Liver (tissue), 3 donors: ENCODE data around the gene JAK1.

Experiments used
- CTCF ChIP-seq: fragments of 150-350 bp; IDR thresholded peaks from 2 replicates; pipeline ENCODE4 v1.5.1; 2017; ENCODE audit warnings: improper control_type of control experiment, low read depth, low read length; ENCODE audit not compliant: missing input control
- EGR1 ChIP-seq, 2 donors: IDR thresholded peaks; 2 replicates each; pipeline ENCODE4 v1.6.1; 2016 to 2018; ENCODE audit warnings: antibody characterized with exemption in 2 of 2, low read depth in 2 of 2
- HNF4A ChIP-seq, 2 donors: conservative IDR thresholded peaks; 2 replicates each; pipeline ENCODE4 v1.6.1; 2016; ENCODE audit warnings: antibody characterized with exemption in 2 of 2, mild to moderate bottlenecking in 2 of 2
- RAD21 ChIP-seq, 2 donors: IDR thresholded peaks; 2 replicates each; pipeline ENCODE4 v1.6.1; 2016; ENCODE audit warnings: antibody characterized with exemption in 2 of 2, mild to moderate bottlenecking in 2 of 2
- REST ChIP-seq: IDR thresholded peaks from 2 replicates; pipeline ENCODE4 v1.6.1; 2016; ENCODE audit warnings: antibody characterized with exemption, mild to moderate bottlenecking
- RXRA ChIP-seq, 2 donors: IDR thresholded peaks; 2 replicates each; pipeline ENCODE4 v1.6.1; 2017 to 2018; ENCODE audit warnings: antibody characterized with exemption in 2 of 2, mild to moderate bottlenecking in 1 of 2
- TAF1 ChIP-seq: conservative IDR thresholded peaks from 2 replicates; pipeline ENCODE4 v1.6.1; 2016; ENCODE audit warnings: antibody characterized with exemption, mild to moderate bottlenecking
- YY1 ChIP-seq: IDR thresholded peaks from 2 replicates; pipeline ENCODE4 v1.6.1; 2016; ENCODE audit warnings: antibody characterized with exemption, mild to moderate bottlenecking
- TF ChIP-seq, protein P1 (sequence below): IDR thresholded peaks from 2 replicates; pipeline ENCODE4 v1.6.1; 2016; ENCODE audit warnings: antibody characterized with exemption
- donor health status: healthy.
- donor health status: healthy.

- no peak for TF ChIP-seq YY1
- TF ChIP-seq EGR1 (IDR thresholded peaks at IDR 0.05; ENCODE audit: low read depth in 2 of 2), result no peak
- no peak for TF ChIP-seq TAF1
- no peak for TF ChIP-seq CTCF
- no peak for TF ChIP-seq REST
- TF ChIP-seq, protein P1, sequence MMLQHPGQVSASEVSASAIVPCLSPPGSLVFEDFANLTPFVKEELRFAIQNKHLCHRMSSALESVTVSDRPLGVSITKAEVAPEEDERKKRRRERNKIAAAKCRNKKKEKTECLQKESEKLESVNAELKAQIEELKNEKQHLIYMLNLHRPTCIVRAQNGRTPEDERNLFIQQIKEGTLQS, result no peak
- no peak for TF ChIP-seq RAD21 (IDR thresholded peaks at IDR 0.05)
- TF ChIP-seq HNF4A (conservative IDR thresholded peaks at IDR 0.05), result no peak
- TF ChIP-seq RXRA (IDR thresholded peaks at IDR 0.05), result no peak
These were observed 33.4 kb downstream of the JAK1 start for GRCh38 chr1:64932962-64933295.
